ENCODE measurements around the gene GABRA5.

The GABRA5 gene

GRCh38 chr15:26928051-26928450 lies 61.2 kb downstream of the GABRA5 start:
- no peak for DNase-seq (ENCODE audit: low read depth, low spot score)

DNA sequence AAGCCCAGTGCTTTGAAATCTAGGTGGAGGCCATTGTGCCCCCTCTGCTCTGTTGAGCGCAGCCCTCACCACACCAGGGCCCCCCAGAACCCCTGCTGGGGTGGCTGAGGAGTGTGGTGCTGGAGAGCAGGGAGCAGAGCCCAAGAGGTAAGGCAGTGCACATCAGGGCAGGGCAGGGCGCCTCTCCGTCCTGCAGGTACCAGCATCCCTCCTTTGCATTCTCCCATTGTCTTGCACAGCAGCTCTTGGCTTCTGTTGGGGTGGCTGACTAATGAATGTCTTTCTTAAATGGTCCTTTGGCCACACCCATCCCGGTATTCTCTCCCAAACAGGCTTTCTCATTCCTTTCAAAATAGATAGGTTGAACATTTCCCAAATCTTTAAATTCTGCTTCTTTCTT lies 62.7 kb downstream of the GABRA5 start:
- no peak for DNase-seq (ENCODE audit: low read depth, low spot score)

GRCh38 chr15:26934848-26935247 lies 68.0 kb downstream of the GABRA5 start:
- no peak for DNase-seq (ENCODE audit: low read depth, low spot score)

GRCh38 chr15:26935322-26935721 lies 68.5 kb downstream of the GABRA5 start:
- DNase-seq (ENCODE audit: low read depth, low spot score): no peak

- no peak for DNase-seq (ENCODE audit: low read depth, low spot score)
Measured at GRCh38 chr15:26936502-26936901, 69.6 kb downstream of the GABRA5 start.

DNA sequence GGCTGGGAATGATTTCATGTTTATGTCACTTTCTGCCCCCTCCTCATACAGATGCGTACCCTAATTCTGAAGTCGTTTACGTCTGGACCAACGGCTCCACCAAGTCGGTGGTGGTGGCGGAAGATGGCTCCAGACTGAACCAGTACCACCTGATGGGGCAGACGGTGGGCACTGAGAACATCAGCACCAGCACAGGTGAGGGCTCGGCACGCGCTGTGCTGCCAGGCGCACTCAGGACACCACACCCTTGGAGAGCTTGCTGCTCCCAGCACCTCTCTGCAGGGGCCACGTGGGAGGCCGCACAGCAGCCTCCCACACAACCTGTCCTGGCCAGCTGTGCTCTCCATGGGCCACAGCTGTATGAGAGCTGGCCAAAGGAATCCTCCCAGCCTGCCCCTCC lies 70.3 kb downstream of the GABRA5 start:
- DNase-seq (ENCODE audit: low read depth, low spot score): no peak

GRCh38 chr15:26939398-26939797 lies 72.5 kb downstream of the GABRA5 start:
- no peak for DNase-seq (ENCODE audit: low read depth, low spot score)

- no peak for DNase-seq (ENCODE audit: low read depth, low spot score)
Measured at GRCh38 chr15:26941489-26941888, 74.6 kb downstream of the GABRA5 start.

DNA sequence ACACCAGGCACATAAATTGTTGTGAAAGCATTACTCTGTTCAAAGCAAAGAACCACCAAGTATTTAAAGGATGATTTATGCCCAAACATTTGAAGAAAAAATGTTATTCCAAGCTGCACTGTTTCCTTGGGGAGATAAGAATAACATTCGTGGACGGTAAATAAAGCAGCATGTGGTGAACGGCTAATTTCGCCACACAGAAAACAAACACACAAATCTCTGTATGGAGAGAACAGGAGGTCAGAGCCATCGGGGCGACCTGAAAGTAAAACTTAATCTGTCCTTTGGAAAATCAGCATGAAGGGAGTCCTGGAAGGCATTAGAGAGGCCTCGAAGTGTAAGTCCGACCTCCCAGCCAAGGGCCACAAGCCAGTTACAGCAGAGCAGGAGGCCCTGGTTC lies 77.0 kb downstream of the GABRA5 start:
- DNase-seq (ENCODE audit: low read depth, low spot score): no peak

GRCh38 chr15:26945046-26945445 lies 78.2 kb downstream of the GABRA5 start:
- DNase-seq (ENCODE audit: low read depth, low spot score): no peak

- DNase-seq (ENCODE audit: low read depth, low spot score): no peak
Measured at GRCh38 chr15:26950001-26950400, 83.1 kb downstream of the GABRA5 start.

- DNase-seq (ENCODE audit: low read depth, low spot score): no peak
Measured at GRCh38 chr15:26954403-26954802, 87.5 kb downstream of the GABRA5 start.

DNA sequence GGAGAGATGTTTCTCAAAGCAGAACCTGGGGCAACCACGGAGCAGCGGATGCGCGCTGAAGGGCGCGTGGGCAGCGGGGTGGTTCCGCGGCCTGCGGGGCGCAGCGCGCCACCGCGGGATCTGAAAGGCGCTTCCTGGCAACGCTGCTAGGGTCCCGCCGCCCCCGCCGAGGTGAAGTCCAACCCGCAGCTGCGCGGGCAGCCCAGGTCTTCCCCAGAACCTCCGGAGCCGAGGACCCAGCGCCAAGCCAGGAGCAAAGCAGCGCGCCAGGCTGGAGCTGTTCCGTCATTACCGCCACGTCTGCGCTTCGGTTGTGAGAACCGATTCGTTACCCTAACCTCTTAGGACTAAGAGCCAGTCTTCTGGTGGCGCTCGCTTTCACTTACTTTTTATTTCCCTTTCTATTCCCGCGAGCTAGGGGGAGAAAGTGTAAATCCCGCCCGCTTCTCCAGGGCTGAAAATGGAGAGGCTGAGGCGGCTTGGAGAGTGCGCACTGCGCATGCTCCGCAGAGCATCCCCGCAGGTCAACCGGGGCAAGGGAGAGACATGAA lies 100.9 kb downstream of the GABRA5 start:
- DNase-seq (ENCODE audit: low read depth, low spot score): no peak

GRCh38 chr15:26968806-26969205 lies 101.9 kb downstream of the GABRA5 start:
- DNase-seq (ENCODE audit: low read depth, low spot score): no peak

DNA sequence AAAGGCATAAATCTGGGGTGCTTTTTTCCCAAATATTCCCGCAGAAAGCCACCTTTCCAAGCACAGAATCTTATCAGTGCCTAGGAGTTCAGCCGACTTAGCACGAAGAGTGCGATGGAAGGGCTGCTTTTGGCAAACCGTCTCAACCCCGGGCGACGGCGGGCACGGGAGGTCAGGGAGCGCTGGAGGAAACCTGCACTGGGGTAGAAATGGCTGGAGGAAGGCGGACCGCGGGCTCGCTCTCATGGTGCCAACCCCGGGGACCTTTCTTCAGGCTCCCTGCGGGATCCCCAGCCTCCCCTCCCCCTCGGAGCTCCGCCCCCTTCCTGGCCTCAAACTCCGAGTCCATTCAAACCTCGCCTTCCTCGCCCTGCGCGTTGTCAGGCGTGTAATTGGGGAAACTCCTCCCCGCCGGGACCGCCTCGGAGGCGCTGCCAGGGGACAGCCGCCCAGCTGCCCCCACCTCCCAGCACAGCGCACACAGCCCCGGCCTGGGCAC lies 103.9 kb downstream of the GABRA5 start, which contains the start of gene GABRG3:
TSS of gene GABRG3 (plus strand) at position 470 of the 499 bp plus-strand sequence.
- DNase-seq (ENCODE audit: low read depth, low spot score): no peak

DNA sequence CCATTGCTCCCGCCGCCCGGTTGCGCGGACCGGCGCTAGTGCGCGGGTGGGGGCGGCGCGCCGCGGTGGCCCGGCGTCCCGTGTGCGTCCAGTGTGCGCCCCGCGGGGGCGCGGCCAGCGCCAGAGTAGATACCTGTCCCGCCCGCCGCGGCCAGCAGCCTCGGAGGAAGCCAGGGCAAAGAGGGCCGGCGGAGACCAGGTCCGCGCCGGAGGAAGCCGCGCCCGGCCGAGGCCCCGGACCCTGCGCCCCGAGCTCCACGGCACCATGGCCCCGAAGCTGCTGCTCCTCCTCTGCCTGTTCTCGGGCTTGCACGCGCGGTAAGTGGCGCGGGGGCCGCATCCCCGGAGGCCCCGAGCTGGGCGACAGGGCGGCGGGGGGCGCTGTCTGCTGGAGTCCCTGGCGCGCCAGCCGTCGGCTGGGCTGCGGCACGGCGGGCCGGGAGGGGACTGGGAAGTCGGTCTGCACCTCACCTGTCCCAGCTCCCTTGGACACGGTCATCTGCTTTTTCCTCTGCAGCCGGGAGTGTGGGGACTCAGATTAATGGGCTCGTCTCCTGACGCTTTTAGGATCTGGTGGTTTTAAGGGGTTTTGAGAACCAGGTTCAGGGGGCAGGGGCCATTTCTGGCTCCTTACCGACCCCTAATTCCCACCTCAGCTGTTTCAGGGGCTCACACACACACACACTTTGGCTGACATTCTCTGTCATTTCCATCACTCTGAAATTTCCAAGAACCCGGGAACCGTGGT lies 104.6 kb downstream of the GABRA5 start:
- no peak for DNase-seq (ENCODE audit: low read depth, low spot score)

DNA sequence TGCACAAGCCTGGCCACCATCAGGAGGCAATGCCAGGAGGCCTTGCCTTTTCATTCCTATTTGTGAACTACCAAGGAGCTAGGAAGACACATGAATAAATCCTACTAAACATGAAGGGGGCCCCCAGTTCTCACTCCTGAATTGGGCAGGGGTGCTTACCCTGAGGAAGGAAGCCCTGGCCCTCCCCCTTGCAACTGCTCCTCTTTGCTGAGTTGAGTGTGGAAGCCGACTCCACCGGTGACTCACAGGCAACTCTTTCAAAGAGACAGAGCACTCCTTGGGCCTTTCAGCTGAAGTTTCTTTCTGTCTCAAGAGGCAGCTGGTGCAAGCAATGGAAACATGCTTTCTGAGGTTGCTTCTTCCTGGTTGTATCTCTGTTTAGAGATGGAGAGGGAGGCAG lies 105.8 kb downstream of the GABRA5 start:
- DNase-seq (ENCODE audit: low read depth, low spot score): no peak

DNA sequence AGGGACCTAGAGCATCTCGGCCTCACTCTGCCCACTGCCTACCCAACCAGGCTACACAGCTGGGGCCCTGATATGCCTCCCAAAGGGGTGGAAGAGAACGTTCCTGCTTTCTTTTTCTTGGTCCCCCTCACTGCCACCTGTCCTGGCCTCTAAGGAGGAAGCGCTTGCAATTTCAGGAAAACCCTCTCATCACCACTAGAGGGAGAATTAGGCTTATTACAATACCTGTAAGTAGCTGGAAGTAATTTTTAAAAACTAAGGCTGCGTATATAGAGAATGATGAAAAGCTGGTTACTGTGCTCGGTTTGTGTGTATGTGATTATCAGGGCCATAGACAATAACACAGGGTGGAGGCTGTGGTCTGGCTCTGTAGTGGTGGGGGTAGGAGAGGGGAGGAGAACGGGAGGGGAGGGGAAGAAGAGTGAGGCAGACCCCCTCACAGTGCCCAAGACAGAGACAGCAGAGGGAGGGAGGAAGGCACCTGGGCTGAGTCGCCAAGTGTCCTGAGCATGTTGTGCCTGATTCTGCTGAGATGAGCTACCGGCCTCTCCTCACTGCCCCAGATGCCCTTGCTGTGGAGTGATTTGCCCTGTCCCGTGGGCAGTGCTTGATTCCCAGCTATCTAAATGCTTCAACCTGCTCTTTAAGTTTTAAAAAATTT lies 107.4 kb downstream of the GABRA5 start:
- DNase-seq (ENCODE audit: low read depth, low spot score): no peak

- no peak for DNase-seq (ENCODE audit: low read depth, low spot score)
Measured at GRCh38 chr15:26981492-26981891, 114.6 kb downstream of the GABRA5 start.

DNA sequence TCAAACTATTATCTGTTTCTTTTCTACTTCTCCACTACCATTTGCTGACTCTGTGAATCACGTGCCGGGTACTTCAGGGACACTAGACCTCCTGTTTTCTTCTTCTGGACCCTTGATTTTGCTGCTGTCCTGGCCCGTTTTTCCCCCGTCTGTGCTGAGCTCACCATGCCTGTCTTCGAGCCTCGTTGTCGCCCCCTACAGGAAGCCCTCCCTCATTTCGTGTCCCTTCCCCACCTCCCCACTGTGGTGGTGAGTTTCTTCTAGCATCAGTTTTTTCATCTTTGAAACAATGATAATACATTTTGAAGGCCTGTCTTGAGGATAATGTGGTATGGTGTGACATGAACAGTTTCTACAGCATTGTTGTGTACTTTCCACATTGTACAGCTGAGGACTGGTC lies 117.0 kb downstream of the GABRA5 start:
- no peak for DNase-seq (ENCODE audit: low read depth, low spot score)

DNA sequence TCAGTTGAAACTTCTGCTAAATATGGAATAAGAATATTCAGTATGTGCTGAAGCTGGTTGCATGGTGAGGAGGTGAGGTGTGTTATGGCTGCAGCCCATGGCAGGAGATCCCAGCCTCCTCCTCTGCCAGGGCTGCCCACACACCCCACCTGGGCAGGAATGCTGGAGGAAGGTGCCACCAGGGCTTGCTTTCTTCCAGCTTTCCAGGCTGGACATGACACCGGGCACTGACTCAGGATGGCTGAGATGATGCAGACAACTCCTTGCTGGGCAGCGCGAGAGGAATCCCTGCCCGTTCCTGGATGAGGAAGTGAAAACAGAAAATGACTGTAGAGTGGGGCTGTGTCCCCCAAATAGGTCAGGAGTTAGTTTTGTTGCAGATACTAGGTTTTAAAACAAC lies 118.2 kb downstream of the GABRA5 start:
- DNase-seq (ENCODE audit: low read depth, low spot score): no peak

DNA sequence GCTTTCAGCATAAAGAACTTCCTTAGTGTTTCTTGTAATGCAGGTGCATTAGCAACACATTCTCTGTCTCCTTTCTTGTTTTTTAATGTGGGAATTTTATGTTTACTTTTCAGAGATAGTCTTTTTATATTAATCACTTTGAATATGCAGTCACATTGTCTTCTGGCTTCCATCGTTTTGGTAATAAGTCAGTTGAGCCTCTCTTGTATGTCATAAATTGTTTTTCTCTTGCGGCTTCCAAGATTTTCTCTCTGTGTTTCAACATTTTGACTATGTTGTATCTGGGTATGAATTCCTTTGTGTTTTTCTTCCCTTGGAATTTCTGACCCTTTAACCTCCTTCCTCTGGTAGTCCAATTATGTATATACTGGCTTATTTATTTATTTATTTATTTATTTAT lies 129.4 kb downstream of the GABRA5 start:
- DNase-seq (ENCODE audit: low read depth, low spot score): no peak
